HG03457 (cell line): ENCODE data around the gene DNAH9.

Source experiments
- ATAC-seq: cut with Tn5 transposase; IDR thresholded peaks from one replicate; pipeline ENCODE4 v1.9.1; 2021; ENCODE audit warnings: moderate number of reproducible peaks; ENCODE audit not compliant: unreplicated experiment

DNAH9 gene

GRCh38 chr17:11836508-11836907 is 238.2 kb downstream of the DNAH9 start:
- no peak for ATAC-seq

GRCh38 chr17:11840052-11840451 is 241.8 kb downstream of the DNAH9 start:
- ATAC-seq: no peak

DNA sequence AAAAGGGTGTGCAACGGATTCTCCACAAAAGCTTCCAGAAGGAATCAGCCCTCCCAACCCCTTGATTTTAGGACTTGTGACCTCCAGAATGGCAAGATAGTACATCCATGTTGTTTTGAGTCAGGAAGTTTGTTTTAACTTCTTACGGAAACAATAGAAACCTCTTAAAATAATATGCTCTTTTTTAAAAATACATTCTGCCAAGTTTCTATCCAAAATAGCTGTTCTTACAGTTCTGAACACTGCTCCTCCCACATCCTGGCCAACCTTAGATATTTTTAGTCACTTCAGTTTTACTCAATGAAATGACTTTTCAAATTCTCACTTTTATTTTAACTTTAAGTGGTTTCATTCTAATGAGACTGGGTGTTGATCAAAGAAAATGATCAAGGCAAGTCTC is 242.6 kb downstream of the DNAH9 start:
- ATAC-seq: no peak

DNA sequence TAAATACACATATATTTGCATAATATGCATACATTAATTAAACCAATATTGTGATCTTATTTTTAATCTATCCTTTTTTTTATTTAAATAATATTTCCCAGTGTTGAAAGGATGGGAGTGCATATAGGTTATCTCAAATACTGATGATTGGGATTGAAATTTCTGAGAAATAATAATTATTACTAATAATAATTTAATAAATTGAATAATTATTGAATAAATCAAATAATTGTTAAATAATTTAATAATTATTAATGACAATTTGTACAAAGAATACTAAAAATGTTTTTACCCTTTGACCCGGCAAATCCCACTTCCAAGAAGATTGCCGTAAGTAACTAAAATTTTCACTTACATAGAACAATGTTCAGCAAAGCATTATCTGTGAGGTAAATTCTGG is 250.1 kb downstream of the DNAH9 start:
- ATAC-seq: no peak

GRCh38 chr17:11852231-11852630 is 254.0 kb downstream of the DNAH9 start:
- ATAC-seq: no peak

GRCh38 chr17:11852912-11853311 is 254.6 kb downstream of the DNAH9 start:
- ATAC-seq: no peak

GRCh38 chr17:11853321-11854151 is 255.3 kb downstream of the DNAH9 start:
- no peak for ATAC-seq

DNA sequence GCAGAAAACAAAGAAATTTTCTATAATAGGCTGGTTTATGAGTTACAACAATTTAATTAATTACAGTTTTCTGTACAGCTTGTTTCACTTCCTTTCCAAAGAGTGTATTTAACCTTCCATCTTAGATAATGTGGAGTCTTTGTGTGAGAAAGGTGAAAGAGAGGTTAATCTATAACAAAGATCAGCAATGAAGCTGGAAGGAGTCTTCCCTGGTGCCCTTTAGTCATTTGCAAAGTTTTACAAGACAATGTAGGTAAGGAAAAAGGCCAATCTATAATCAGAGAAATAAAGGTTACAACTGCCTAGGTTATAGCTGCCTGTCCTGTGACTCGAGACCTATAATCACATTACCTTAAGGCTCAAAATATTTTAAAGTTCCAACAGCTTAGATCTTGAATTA is 257.0 kb downstream of the DNAH9 start:
- ATAC-seq: no peak

DNA sequence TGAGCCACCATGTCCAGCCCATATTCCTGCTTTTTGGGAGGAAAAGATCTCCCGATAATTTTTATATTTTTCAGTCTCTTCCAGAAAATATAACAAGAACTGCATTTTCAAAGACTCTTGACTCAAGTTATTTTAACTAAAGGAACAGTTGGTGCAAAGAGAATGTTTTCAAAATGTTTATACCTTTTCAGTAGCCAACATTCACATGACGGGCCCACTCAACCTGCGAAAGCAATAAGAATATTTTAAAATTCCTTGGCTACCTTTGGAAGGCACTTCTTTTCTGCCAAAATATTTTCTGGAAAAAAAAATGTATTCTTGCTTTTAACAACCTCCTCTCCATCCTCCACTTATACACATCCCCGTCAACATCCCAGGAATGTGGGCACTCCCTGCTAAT is 258.7 kb downstream of the DNAH9 start:
- ATAC-seq: no peak

DNA sequence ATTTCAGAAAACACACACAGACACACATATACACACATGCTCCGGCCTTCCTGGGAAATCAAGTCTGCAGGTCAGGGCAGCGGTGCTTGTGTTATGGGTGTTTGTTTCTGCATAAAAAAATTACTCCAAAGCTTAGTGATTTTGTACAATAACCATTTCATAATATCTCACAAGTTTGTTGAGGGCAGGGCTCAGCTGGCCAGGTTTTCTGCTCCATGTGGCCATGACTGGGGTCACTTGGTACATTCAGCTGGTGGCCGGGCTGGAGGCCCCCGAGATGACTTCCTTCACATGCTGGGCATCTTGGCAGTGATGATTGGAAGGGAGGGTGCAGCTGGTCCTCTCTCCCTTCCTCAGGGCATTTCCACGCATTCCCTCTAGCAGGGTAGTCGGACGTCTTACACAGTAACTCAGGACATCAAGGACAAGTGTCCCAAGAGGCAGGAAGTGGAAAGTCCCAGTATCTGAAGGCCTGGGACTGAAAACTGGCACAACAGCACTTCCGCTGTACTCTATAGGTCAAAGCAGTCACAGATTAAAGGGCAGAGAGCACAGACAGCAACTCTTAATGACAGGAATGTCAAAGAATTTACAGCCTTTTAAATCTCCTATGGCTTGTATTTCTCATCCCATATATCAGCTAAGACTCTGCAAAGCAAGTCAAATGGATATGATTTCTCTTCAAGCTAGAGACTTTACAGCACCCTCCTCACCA is 271.6 kb downstream of the DNAH9 start:
- ATAC-seq: no peak

- ATAC-seq: no peak
Measured at GRCh38 chr17:11871773-11872172, 273.5 kb downstream of the DNAH9 start.

DNA sequence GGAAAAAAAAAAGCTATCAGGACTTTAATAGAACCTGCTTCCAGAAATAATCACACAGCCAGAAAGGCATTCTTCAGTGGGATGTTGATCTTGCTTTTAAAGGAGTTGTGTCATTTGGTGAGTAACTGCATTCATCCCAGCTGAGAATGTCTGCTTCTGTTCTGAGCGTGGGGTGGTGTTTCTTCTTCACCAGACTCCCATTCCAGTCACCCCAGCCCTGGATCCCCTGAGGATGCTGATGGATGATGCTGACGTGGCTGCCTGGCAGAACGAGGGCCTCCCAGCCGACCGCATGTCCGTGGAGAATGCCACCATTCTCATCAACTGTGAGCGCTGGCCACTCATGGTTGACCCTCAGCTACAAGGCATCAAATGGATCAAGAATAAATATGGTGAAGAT is 276.5 kb downstream of the DNAH9 start:
- ATAC-seq: no peak

GRCh38 chr17:11880714-11881113 is 282.4 kb downstream of the DNAH9 start:
- ATAC-seq: no peak

- ATAC-seq: no peak
Measured at GRCh38 chr17:11882716-11883115, 284.4 kb downstream of the DNAH9 start.

DNA sequence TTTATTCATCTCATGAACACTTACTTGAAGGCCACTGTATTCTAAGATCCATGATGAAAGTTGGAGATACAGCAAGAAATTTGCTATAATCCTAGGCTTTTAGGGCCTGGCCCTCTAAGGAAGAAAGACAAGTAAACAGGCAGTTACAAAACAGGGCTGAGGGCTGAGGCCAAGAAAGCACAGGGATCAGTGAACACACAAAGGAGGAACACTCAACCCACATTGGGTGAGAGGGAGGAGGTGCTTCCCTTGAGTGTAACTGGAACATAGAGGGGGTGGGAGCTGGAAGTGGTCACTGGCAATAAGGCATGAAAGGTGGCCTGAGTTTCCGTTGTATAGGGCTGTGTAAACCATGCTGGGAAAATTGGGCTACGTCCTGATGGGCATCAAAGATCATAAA is 286.8 kb downstream of the DNAH9 start:
- ATAC-seq: no peak

DNA sequence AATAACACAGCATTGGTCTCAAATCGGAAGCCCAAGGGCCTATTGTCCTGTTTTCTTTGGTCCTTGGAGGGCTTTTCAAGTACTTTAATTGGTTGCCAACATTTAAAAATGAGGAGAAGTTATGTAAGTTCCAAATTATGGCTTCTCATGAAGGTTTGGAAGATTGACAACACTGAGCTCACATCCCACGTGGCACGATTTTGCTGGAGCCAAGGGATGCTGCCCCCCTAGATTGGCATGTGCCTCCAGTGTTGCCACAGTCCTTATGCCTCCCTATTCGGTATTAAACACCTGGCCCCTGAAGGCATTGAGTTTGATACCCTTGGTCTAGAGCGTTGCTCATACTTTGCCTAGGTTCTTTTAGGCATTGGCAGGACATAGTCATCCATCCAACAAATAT is 291.0 kb downstream of the DNAH9 start:
- ATAC-seq: no peak

GRCh38 chr17:11893862-11894261 is 295.6 kb downstream of the DNAH9 start:
- ATAC-seq: no peak

GRCh38 chr17:11896199-11896598 is 297.9 kb downstream of the DNAH9 start:
- no peak for ATAC-seq

DNA sequence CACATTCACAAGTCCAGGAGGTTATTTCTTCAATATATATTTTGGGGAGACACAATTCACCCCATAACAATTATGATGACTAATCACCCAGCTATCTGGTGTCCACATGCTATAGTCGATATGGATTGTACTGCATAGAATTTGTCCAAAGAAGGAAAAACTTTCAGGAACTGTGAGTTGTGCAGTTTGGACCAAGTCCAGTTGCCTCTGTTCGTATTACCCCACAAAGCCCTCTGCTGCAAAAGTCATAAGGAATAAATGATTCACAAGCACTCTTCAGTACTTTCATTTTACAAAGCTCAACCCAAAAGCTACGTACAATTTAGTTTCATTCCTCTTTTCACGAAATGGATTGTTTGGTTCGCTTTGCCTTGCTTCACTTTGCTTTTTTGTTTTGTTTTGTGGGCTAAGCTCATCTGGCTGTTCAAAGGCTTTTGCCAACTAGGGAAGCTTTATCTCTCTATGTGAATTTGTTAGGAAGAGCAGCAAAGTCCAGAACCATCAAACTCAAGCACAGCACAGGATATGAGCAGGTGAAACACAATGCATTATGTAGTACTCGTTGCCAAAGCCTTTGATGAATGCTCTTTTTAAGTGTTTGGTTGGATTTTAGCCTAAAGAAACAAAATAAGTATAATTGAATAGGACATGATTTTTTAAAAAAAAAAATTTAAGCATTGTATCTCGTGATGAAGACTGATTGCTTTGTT is 300.4 kb downstream of the DNAH9 start:
- ATAC-seq: no peak

DNA sequence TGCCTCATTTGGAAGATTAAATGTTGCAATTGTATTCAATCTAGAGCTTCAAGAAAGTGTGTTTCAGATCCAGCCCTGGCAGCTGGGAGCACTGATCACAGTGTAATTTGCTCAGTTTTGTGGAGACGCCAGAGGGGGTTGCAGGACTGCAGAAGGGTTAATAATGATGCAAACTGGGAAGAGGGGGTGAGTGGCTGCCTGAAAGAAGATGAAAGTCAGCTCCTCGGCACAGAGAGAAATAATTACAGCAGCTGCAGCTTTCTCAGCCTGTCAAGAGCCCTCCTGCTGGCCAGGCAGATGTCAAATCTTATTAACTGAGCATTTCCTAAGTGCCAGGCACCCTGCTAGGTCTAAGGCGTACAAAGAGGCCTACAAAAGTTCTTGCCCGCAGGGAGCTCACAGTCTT is 301.3 kb downstream of the DNAH9 start:
- no peak for ATAC-seq

DNA sequence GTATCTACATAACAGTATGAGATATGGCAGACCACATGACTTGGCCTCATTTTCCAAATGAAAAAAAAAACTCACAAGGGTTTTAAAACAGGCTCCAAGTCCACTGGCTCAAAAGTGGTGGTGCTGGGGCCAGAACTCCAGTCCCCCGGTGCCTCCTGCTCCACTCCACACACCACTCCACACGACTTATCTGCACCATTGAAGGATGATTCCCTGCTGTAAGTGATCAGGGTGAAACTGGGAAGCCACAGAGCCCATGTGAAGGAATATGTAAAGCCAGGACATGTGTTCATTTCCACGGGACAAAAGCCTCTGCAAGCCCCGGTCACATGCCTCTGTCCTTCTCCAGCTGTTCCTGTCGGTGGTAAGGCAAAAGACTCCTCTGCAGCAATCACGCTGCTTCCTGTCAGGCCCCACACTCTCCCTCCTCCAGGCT is 301.8 kb downstream of the DNAH9 start:
- ATAC-seq: no peak

DNA sequence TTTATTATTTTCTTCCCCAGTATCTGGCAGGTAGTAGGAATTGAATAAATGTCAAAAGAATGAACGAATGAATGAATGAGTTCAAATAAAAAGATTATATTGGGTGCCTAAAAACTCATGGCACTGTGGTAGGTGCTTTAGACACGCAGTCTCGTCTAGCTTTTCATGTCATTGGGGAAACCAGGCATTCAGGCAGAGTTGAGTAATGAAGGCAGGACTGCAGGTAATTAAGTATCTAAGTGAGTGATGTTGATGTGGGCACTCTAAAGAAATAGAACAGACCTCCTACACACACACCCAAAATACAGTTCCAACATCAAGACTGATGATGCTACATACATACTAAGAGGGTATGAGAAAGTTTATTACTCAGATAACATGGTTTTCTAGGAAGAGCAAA is 302.4 kb downstream of the DNAH9 start:
- no peak for ATAC-seq
